H1 (cell line): ENCODE results near the gene CISD2. TPM values are rescaled to one million over a fixed set of nuclear protein-coding genes. Genes with fewer than 3 reads are reported as not detected.

ENCODE experiments used
- CTCF ChIA-PET: fragments of 300-600 bp; sonication (Branson Sonifier 250); formaldehyde crosslinking; loops from one replicate; lab custom pipeline; 2021; ENCODE audit not compliant: partially characterized antibody; lab: Charles Lee
- POLR2A ChIA-PET: fragments of 300-600 bp; sonication (Branson Sonifier 250); formaldehyde crosslinking; loops from one replicate; lab custom pipeline; 2021; ENCODE audit warnings: inconsistent platforms; ENCODE audit not compliant: partially characterized antibody; lab: Charles Lee
- DNase-seq, 2 experiments: peaks; one replicate each; pipeline versions ENCODE4 v3.0.0 to v3.0.0-alpha.2; 2010 to 2022; ENCODE audit warnings: low spot score in 2 of 2, low read depth in 1 of 2, mixed read lengths in 1 of 2
- FAIRE-seq: peaks from 2 replicates; lab custom pipeline; 2011; peaks lifted over from hg19 to GRCh38; lab: Jason Lieb, UNC
- H2AFZ ChIP-seq: 2 replicates; pipeline ENCODE4 v1.8.1; 2012; ENCODE audit warnings: low read length, inconsistent platforms
- H2AK5ac ChIP-seq: 2 replicates; pipeline ENCODE4 v1.6.1; 2013; ENCODE audit warnings: low read depth, low read length
- H2BK120ac ChIP-seq: replicated peaks from 2 replicates; pipeline ENCODE3; 2013; ENCODE audit warnings: low read depth, low read length, inconsistent platforms
- H2BK12ac ChIP-seq: 2 replicates; pipeline ENCODE4 v1.6.1; 2013; ENCODE audit warnings: low read depth, low read length
- H2BK15ac ChIP-seq: 2 replicates; pipeline ENCODE4 v1.6.1; 2013; ENCODE audit warnings: low read length
- H2BK20ac ChIP-seq: 2 replicates; pipeline ENCODE4 v1.6.1; 2013; ENCODE audit warnings: low read length
- H2BK5ac ChIP-seq: 2 replicates; pipeline ENCODE4 v1.6.1; 2013; ENCODE audit warnings: low read depth, low read length
- H3K14ac ChIP-seq: 2 replicates; pipeline ENCODE4 v1.6.1; 2013; ENCODE audit warnings: inconsistent platforms; ENCODE audit not compliant: insufficient read length
- H3K18ac ChIP-seq: 2 replicates; pipeline ENCODE4 v1.6.1; 2013; ENCODE audit warnings: low read length; ENCODE audit errors: extremely low read depth
- H3K23ac ChIP-seq: 2 replicates; pipeline ENCODE4 v1.6.1; 2013; ENCODE audit warnings: inconsistent platforms; ENCODE audit not compliant: insufficient read length
- H3K23me2 ChIP-seq: 2 replicates; pipeline ENCODE4 v1.6.1; 2013; ENCODE audit warnings: low read depth, low read length
- H3K27ac ChIP-seq: 2 replicates; pipeline ENCODE4 v1.6.1; 2011; ENCODE audit warnings: low read depth, low read length, inconsistent platforms
- H3K27me3 ChIP-seq, 4 experiments: replicated peaks in 1 of 4; 1 replicate in 1 of 4; 2 replicates in 3 of 4; pipeline versions ENCODE4 v1.6.1 to v1.8.1; 2011 to 2013; ENCODE audit warnings: low read length in 3 of 4, mild to moderate bottlenecking in 3 of 4, inconsistent platforms in 2 of 4, mixed read lengths in 2 of 4, moderate library complexity in 1 of 4; ENCODE audit not compliant: control insufficient read depth in 3 of 4, insufficient read depth in 3 of 4; ENCODE audit errors: extremely low read depth in 1 of 4
- H3K36me3 ChIP-seq, 4 experiments: 2 replicates each; pipeline versions ENCODE4 v1.6.1 to v1.8.1; 2011 to 2013; ENCODE audit warnings: mild to moderate bottlenecking in 4 of 4, low read length in 3 of 4, moderate library complexity in 2 of 4, control low read depth in 1 of 4, inconsistent platforms in 1 of 4; ENCODE audit not compliant: insufficient read depth in 4 of 4, control insufficient read depth in 2 of 4
- H3K4ac ChIP-seq: replicated peaks from 2 replicates; pipeline ENCODE3; 2013; ENCODE audit warnings: low read length, low read depth, mixed read lengths, inconsistent platforms; ENCODE audit not compliant: insufficient read length
- H3K4me1 ChIP-seq, 4 experiments: replicated peaks in 1 of 4; 1 replicate in 1 of 4; 2 replicates in 3 of 4; pipeline versions ENCODE4 v1.6.1 to v1.8.1; 2011 to 2013; ENCODE audit warnings: low read length in 3 of 4, inconsistent platforms in 2 of 4, mixed read lengths in 1 of 4; ENCODE audit not compliant: insufficient read depth in 4 of 4, control insufficient read depth in 3 of 4
- H3K4me2 ChIP-seq, 2 experiments: 2 replicates each; pipeline versions ENCODE4 v1.6.1 to v1.8.1; 2011 to 2013; ENCODE audit warnings: low read depth in 2 of 2, low read length in 2 of 2, control low read depth in 1 of 2, inconsistent platforms in 1 of 2, mild to moderate bottlenecking in 1 of 2; ENCODE audit not compliant: insufficient read depth in 1 of 2
- H3K4me3 ChIP-seq, 4 experiments: fragments of 200-600, 300-600 bp in 1 of 4; sonication (generic), shearing (Covaris generic), sonication (Bioruptor Twin) in 1 of 4; 2 replicates each; pipeline versions ENCODE4 v1.5.1 to v1.8.1; 2011 to 2016; ENCODE audit warnings: low read length in 4 of 4, low read depth in 3 of 4, control low read depth in 2 of 4, inconsistent platforms in 2 of 4, mild to moderate bottlenecking in 2 of 4, mixed read lengths in 1 of 4, moderate library complexity in 1 of 4; ENCODE audit not compliant: insufficient read depth in 2 of 4; ENCODE audit errors: extremely low read depth in 1 of 4
- H3K56ac ChIP-seq: replicated peaks from 2 replicates; pipeline ENCODE3; 2013; ENCODE audit warnings: low read depth, mild to moderate bottlenecking, mixed read lengths, low read length, inconsistent platforms; ENCODE audit not compliant: insufficient read length
- H3K79me1 ChIP-seq: 2 replicates; pipeline ENCODE4 v1.6.1; 2013; ENCODE audit warnings: low read depth, low read length, control low read depth
- H3K79me2 ChIP-seq, 2 experiments: 2 replicates each; pipeline versions ENCODE4 v1.6.1 to v1.8.1; 2012 to 2013; ENCODE audit warnings: low read length in 2 of 2, mild to moderate bottlenecking in 2 of 2, inconsistent platforms in 1 of 2; ENCODE audit not compliant: insufficient read depth in 2 of 2, control insufficient read depth in 1 of 2
- H3K9ac ChIP-seq, 4 experiments: replicated peaks in 1 of 4; 1 replicate in 1 of 4; 2 replicates in 3 of 4; pipeline versions ENCODE4 v1.6.1 to v1.8.1; 2011 to 2013; ENCODE audit warnings: low read depth in 3 of 4, low read length in 3 of 4, control low read depth in 2 of 4, mild to moderate bottlenecking in 2 of 4, moderate library complexity in 2 of 4, inconsistent platforms in 1 of 4; ENCODE audit errors: extremely low read depth in 1 of 4
- H3K9me3 ChIP-seq, 2 experiments: 2 replicates each; pipeline versions ENCODE4 v1.6.1 to v1.8.1; 2012 to 2013; ENCODE audit warnings: mild to moderate bottlenecking in 2 of 2, moderate library complexity in 2 of 2, control low read depth in 1 of 2, inconsistent platforms in 1 of 2, low read depth in 1 of 2, low read length in 1 of 2, mixed read lengths in 1 of 2; ENCODE audit not compliant: insufficient read depth in 2 of 2
- H4K20me1 ChIP-seq, 2 experiments: replicated peaks in 1 of 2; 2 replicates each; pipeline versions ENCODE3 to v1.8.1; 2011 to 2013; ENCODE audit warnings: inconsistent platforms in 2 of 2, low read length in 2 of 2, mild to moderate bottlenecking in 1 of 2; ENCODE audit not compliant: insufficient read depth in 2 of 2, control insufficient read depth in 1 of 2
- H4K5ac ChIP-seq: 2 replicates; pipeline ENCODE4 v1.6.1; 2013; ENCODE audit warnings: low read length, low read depth, mixed read lengths, inconsistent platforms; ENCODE audit not compliant: insufficient read length
- H4K8ac ChIP-seq: 2 replicates; pipeline ENCODE4 v1.8.0; 2013; ENCODE audit warnings: mild to moderate bottlenecking, moderate library complexity, low read length, inconsistent platforms; ENCODE audit not compliant: insufficient read depth; ENCODE audit errors: extremely low read depth
- H4K91ac ChIP-seq: replicated peaks from 2 replicates; pipeline ENCODE3; 2013; ENCODE audit warnings: low read length, mixed read lengths, inconsistent platforms; ENCODE audit not compliant: insufficient read length
- BACH1 ChIP-seq: IDR thresholded peaks from 2 replicates; pipeline ENCODE4 v1.6.1; 2012; ENCODE audit warnings: low read length, improper control_type of control experiment
- MAFK ChIP-seq: IDR thresholded peaks from 2 replicates; pipeline ENCODE4 v1.6.1; 2012; ENCODE audit warnings: low read depth, mild to moderate bottlenecking, improper control_type of control experiment, low read length
- POU5F1 ChIP-seq: IDR thresholded peaks from 2 replicates; pipeline ENCODE4 v1.6.1; 2011; ENCODE audit warnings: low read depth, mild to moderate bottlenecking, low read length, moderate library complexity
- TCF12 ChIP-seq: IDR thresholded peaks from 2 replicates; pipeline ENCODE4 v1.6.1; 2011; ENCODE audit warnings: low read depth, mild to moderate bottlenecking, low read length
- WGBS, 2 experiments: shearing (Covaris generic) in 1 of 2; methylation state at CpG; one replicate each; pipeline versions ENCODE4 v1.1.6 to v1.1.7; 2013 to 2015; ENCODE audit warnings: low lambda C conversion rate in 2 of 2, mixed read lengths in 2 of 2, inconsistent platforms in 1 of 2, low coverage in 1 of 2, missing lambda C conversion rate in 1 of 2; ENCODE audit not compliant: insufficient replicate concordance in 2 of 2, insufficient coverage in 1 of 2, insufficient read length in 1 of 2; ENCODE audit errors: extremely low coverage in 1 of 2, missing lambda C conversion rate in 1 of 2; 5-methylcytosine and 5-hydroxymethylcytosine counted together
- polyA plus RNA-seq, 7 experiments: library from polyadenylated mRNA; depleted of rRNA in 3 of 7; stranded (reverse) in 5 of 7; unstranded in 2 of 7; fragments of >200 nt in 5 of 7; fragments of 200-250 nt in 2 of 7; gene quantifications; 1 replicate in 5 of 7; 2 replicates in 1 of 7; 4 replicates in 1 of 7; pipeline versions ENCODE4 v1.2.1 to v1.2.3, GENCODE V29; 2011 to 2013; ENCODE audit warnings: missing spikeins in 2 of 7, mixed read lengths in 2 of 7
- total RNA-seq: library from RNA; stranded (reverse); fragmentation: NEBNext Ultra II Directional; extraction: Animal tissue kit (Norgen Biotek cat#: 25700); gene quantifications from 2 replicates; pipeline ENCODE4 v1.2.1, GENCODE V29; 2021
- TF ChIP-seq, protein P1 (sequence below): IDR thresholded peaks from 2 replicates; pipeline ENCODE4 v1.6.1; 2012; ENCODE audit warnings: inconsistent platforms

Gene CISD2
- total and polyA plus RNA-seq, 2 of the 8 experiments (the other 6 are each of a cell fraction or from before 2014, with no cell fraction given) = 23.7 to 48.3 TPM

GRCh38 chr4:102862747-102863146 is 6.0 kb upstream of the CISD2 start:
- Histone ChIP-seq H4K5ac (no peak overlapping the region), H3K4me1 (no peaks in the 10 kb centered on the region), H2BK20ac (no peak overlapping the region), H2BK5ac (no peak overlapping the region), H4K8ac (no peak overlapping the region), H3K56ac (no peak overlapping the region), H3K9ac (no peak overlapping the region), H3K36me3 (peaks cover 0 to 5% (median 2%) of the 10 kb centered on the region in 4 experiments; a peak in 2 of 8 replicates), H3K23ac (no peak overlapping the region), H4K20me1 (no peaks in the 10 kb centered on the region), H3K18ac (no peak overlapping the region), H3K4ac (no peak overlapping the region), H2AFZ (no peak overlapping the region), H3K79me1 (no peaks in the 10 kb centered on the region), H2AK5ac (no peak overlapping the region), H2BK12ac (no peak overlapping the region), H3K79me2 (peaks cover 0 to 46% of the 10 kb centered on the region in 2 experiments; a peak in 2 of 4 replicates), H2BK120ac (no peak overlapping the region), H3K23me2 (no peaks in the 10 kb centered on the region), H3K4me2 (no peak overlapping the region), H3K14ac (no peak overlapping the region), H4K91ac (no peak overlapping the region), H3K9me3 (peaks cover 5 to 7% of the 10 kb centered on the region in 2 experiments; a peak in 2 of 4 replicates), H2BK15ac (no peak overlapping the region), H3K4me3 (no peak overlapping the region), H3K27me3 (no peaks in the 10 kb centered on the region), H3K27ac (no peak overlapping the region)
- TF ChIP-seq TCF12 = no peak
- no peak for TF ChIP-seq POU5F1
- TF ChIP-seq, protein P1, sequence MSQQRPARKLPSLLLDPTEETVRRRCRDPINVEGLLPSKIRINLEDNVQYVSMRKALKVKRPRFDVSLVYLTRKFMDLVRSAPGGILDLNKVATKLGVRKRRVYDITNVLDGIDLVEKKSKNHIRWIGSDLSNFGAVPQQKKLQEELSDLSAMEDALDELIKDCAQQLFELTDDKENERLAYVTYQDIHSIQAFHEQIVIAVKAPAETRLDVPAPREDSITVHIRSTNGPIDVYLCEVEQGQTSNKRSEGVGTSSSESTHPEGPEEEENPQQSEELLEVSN = no peak
- TF ChIP-seq MAFK = no peak
- no peak for TF ChIP-seq BACH1
- ChIA-PET POLR2A (interaction anchor here (1.4 to 1.6 kb wide), 2 partner anchors 35 to 36 kb away, joined by 3 to 4 read pairs; partner anchors contain the start of gene UBE2D3), CTCF (interaction anchor here (0.9 kb wide), 1 partner anchor 22 kb away, joined by 3 read pairs; no protein-coding TSS in a partner anchor)
- DNase-seq (no peak), FAIRE-seq (no peak)
- 86% methylated on average over 1 of the region's 1 CpG; no CpG with 5 or more reads in 1 of the 2 experiments for WGBS, 2 experiments
